Kidney (tissue), 14 donors: ENCODE data around the gene BCDIN3D. TPM values are rescaled to one million over a fixed set of nuclear protein-coding genes. Genes with fewer than 3 reads are reported as not detected.

Experiments
- DNase-seq, 5 donors: peaks; one replicate each; pipeline ENCODE4 v3.0.0-alpha.2; 2013 to 2020
- FAIRE-seq: peaks from 2 replicates; lab custom pipeline; 2012; peaks lifted over from hg19 to GRCh38; lab: Jason Lieb, UNC
- H3K27ac ChIP-seq, 2 donors: one replicate each; pipeline ENCODE4 v1.7.0; 2013; ENCODE audit warnings: low read depth in 2 of 2, low read length in 2 of 2, inconsistent platforms in 1 of 2
- H3K27me3 ChIP-seq: one replicate; pipeline ENCODE4 v1.7.1; 2013; ENCODE audit warnings: low read length, inconsistent platforms; ENCODE audit not compliant: control insufficient read depth, insufficient read depth
- H3K36me3 ChIP-seq, 3 donors: one replicate each; pipeline versions ENCODE4 v1.7.0 to v1.7.1; 2013; ENCODE audit warnings: low read length in 3 of 3, control low read depth in 1 of 3, inconsistent platforms in 1 of 3; ENCODE audit not compliant: insufficient read depth in 3 of 3, control insufficient read depth in 2 of 3
- H3K4me1 ChIP-seq, 3 donors: one replicate each; pipeline versions ENCODE4 v1.7.0 to v1.7.1; 2013; ENCODE audit warnings: low read length in 3 of 3, inconsistent platforms in 1 of 3, low read depth in 1 of 3; ENCODE audit not compliant: control insufficient read depth in 2 of 3, insufficient read depth in 2 of 3
- H3K4me3 ChIP-seq, 3 donors: one replicate each; pipeline versions ENCODE4 v1.7.0 to v1.8.1; 2013; ENCODE audit warnings: low read length in 3 of 3, control low read depth in 1 of 3, inconsistent platforms in 1 of 3
- H3K9ac ChIP-seq, 3 donors: one replicate each; pipeline versions ENCODE4 v1.7.0 to v1.7.1; 2013; ENCODE audit warnings: low read length in 3 of 3, control low read depth in 1 of 3, inconsistent platforms in 1 of 3
- H3K9me3 ChIP-seq, 3 donors: one replicate each; pipeline versions ENCODE4 v1.7.0 to v1.7.1; 2013; ENCODE audit warnings: low read length in 3 of 3, control low read depth in 1 of 3, inconsistent platforms in 1 of 3; ENCODE audit not compliant: control insufficient read depth in 2 of 3, insufficient read depth in 1 of 3
- intact Hi-C: fragments of 100-400 bp; cut with DNase I; formaldehyde crosslinking; loops from one replicate; pipeline ENCODE4 v1.11.1; 2022
- polyA plus RNA-seq: library from polyadenylated mRNA; stranded (reverse); fragments of 350-450 nt; fragmentation: Illumina TruSeq; extraction: RNeasy Lipid Tissue Mini Kit (QIAGEN cat#74804); gene quantifications from one replicate; pipeline ENCODE4 v1.2.3, GENCODE V29; 2014; ENCODE audit warnings: low read depth, low replicate concordance; ENCODE audit not compliant: insufficient read depth
- total RNA-seq: library from RNA; stranded (reverse); fragmentation: NEBNext Ultra II Directional; extraction: Animal tissue kit (Norgen Biotek cat#: 25700); gene quantifications from one replicate; pipeline ENCODE4 v1.2.1, GENCODE V29; 2021
- TF ChIP-seq, protein P1 (sequence below): IDR thresholded peaks from 3 replicates; pipeline ENCODE4 v1.5.1; 2012; ENCODE audit warnings: mild to moderate bottlenecking, moderate library complexity, borderline replicate concordance; ENCODE audit not compliant: insufficient read depth; ENCODE audit errors: extremely low read depth
- donor health status: control.
- donor health status: control.
- donor health status: control.
- donor health status: control.
- donor health status: control.
- donor health status: DM: yes; HTN: yes; CAD: no.
- donor health status: Normal renal cell carcinoma (clear cell type).

The BCDIN3D gene
- total and polyA plus RNA-seq, 2 donors from 2014 or later = 4.6 to 5.1 TPM

GRCh38 chr12:49823951-49824350, 19.0 kb downstream of the BCDIN3D start:
- no peak overlapping the region for H3K4me3 ChIP-seq
- no peaks in the 10 kb centered on the region for H3K36me3 ChIP-seq
- FAIRE-seq (no peak), DNase-seq (no peak)
- intact Hi-C loops = loop anchor here (10.0 kb wide), 1 partner anchor 69 kb away; no protein-coding TSS in a partner anchor
- H3K9ac ChIP-seq = no peak overlapping the region
- TF ChIP-seq, protein P1, sequence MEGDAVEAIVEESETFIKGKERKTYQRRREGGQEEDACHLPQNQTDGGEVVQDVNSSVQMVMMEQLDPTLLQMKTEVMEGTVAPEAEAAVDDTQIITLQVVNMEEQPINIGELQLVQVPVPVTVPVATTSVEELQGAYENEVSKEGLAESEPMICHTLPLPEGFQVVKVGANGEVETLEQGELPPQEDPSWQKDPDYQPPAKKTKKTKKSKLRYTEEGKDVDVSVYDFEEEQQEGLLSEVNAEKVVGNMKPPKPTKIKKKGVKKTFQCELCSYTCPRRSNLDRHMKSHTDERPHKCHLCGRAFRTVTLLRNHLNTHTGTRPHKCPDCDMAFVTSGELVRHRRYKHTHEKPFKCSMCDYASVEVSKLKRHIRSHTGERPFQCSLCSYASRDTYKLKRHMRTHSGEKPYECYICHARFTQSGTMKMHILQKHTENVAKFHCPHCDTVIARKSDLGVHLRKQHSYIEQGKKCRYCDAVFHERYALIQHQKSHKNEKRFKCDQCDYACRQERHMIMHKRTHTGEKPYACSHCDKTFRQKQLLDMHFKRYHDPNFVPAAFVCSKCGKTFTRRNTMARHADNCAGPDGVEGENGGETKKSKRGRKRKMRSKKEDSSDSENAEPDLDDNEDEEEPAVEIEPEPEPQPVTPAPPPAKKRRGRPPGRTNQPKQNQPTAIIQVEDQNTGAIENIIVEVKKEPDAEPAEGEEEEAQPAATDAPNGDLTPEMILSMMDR = no peak
- H3K27me3 ChIP-seq = no peaks in the 10 kb centered on the region
- peaks cover 3 to 23% (median 8%) of the 10 kb centered on the region in 3 donors for H3K4me1 ChIP-seq
- no peak overlapping the region for H3K27ac ChIP-seq
- no peaks in the 10 kb centered on the region for H3K9me3 ChIP-seq

- intact Hi-C loops = loop anchor here (10.0 kb wide), 1 partner anchor 69 kb away; no protein-coding TSS in a partner anchor
- no peak overlapping the region for H3K27ac ChIP-seq
- TF ChIP-seq, protein P1 = no peak
- no peak overlapping the region for H3K4me3 ChIP-seq
- no peak overlapping the region for H3K9ac ChIP-seq
- DNase-seq (no peak), FAIRE-seq (no peak)
- H3K36me3 ChIP-seq = no peaks in the 10 kb centered on the region
- H3K27me3 ChIP-seq = no peaks in the 10 kb centered on the region
- no peaks in the 10 kb centered on the region for H3K9me3 ChIP-seq
- H3K4me1 ChIP-seq = peaks cover 0 to 21% (median 8%) of the 10 kb centered on the region in 3 donors
These were observed 19.6 kb downstream of the BCDIN3D start for GRCh38 chr12:49823350-49823749.

- Histone ChIP-seq H3K9ac (no peak overlapping the region), H3K27ac (no peak overlapping the region), H3K9me3 (no peaks in the 10 kb centered on the region), H3K4me3 (no peak overlapping the region), H3K4me1 (peaks cover 0 to 12% (median under 1%) of the 10 kb centered on the region in 3 donors), H3K27me3 (no peaks in the 10 kb centered on the region), H3K36me3 (no peaks in the 10 kb centered on the region)
- no peak for DNase-seq
- intact Hi-C loops = loop anchor here (10.0 kb wide), 1 partner anchor 67 kb away; no protein-coding TSS in a partner anchor
- TF ChIP-seq, protein P1 = no peak
- FAIRE-seq = no peak
These were observed 21.3 kb downstream of the BCDIN3D start for GRCh38 chr12:49821373-49822287.
